Neural cell (in vitro differentiated cells): Measurements from ENCODE around the gene COL2A1. TPM values are rescaled to one million over a fixed set of nuclear protein-coding genes. Genes with fewer than 3 reads are reported as not detected.

Source experiments
- H2AFZ ChIP-seq: fragments of 200-600, 300-800 bp; sonication (generic), shearing (Covaris generic); 2 replicates; pipeline ENCODE4 v1.6.0; 2014; ENCODE audit warnings: low read depth, mild to moderate bottlenecking, antibody characterized with exemption, low read length, moderate library complexity
- H3F3A ChIP-seq: fragments of 200-600 bp; shearing (Covaris generic); 2 replicates; pipeline ENCODE4 v1.6.1; 2016; ENCODE audit warnings: mild to moderate bottlenecking, moderate library complexity, mixed read lengths, antibody characterized with exemption, low read length; ENCODE audit not compliant: insufficient read depth, poor library complexity, severe bottlenecking
- H3K27ac ChIP-seq: fragments of 200-600, 300-800 bp; sonication (generic), shearing (Covaris generic); 2 replicates; pipeline ENCODE4 v1.5.1; 2014; ENCODE audit warnings: mild to moderate bottlenecking, low read length, moderate library complexity
- H3K27me3 ChIP-seq: fragments of 300-800, 200-600 bp; sonication (generic), shearing (Covaris generic); 2 replicates; pipeline ENCODE4 v1.6.0; 2014; ENCODE audit warnings: mild to moderate bottlenecking, low read depth, low read length, moderate library complexity; ENCODE audit not compliant: insufficient read depth
- H3K36me3 ChIP-seq: fragments of 300-800, 200-600 bp; sonication (generic), shearing (Covaris generic); 2 replicates; pipeline ENCODE4 v1.5.1; 2014; ENCODE audit warnings: mild to moderate bottlenecking, antibody characterized with exemption, low read length, moderate library complexity; ENCODE audit not compliant: insufficient read depth
- H3K4me2 ChIP-seq: fragments of 300-800, 200-600 bp; sonication (generic), shearing (Covaris generic); 2 replicates; pipeline ENCODE4 v1.6.0; 2014; ENCODE audit warnings: mild to moderate bottlenecking, low read length
- H3K4me3 ChIP-seq: fragments of 300-800, 200-600 bp; sonication (generic), shearing (Covaris generic); 2 replicates; pipeline ENCODE4 v1.5.1; 2014; ENCODE audit warnings: mild to moderate bottlenecking, low read length, moderate library complexity
- H3K79me2 ChIP-seq: fragments of 200-600 bp; shearing (Covaris generic); replicated peaks from 2 replicates; pipeline ENCODE4 v1.6.0; 2014; ENCODE audit warnings: mild to moderate bottlenecking, low read length, moderate library complexity; ENCODE audit not compliant: insufficient read depth
- H3K9ac ChIP-seq: fragments of 300-800, 200-600 bp; sonication (generic), shearing (Covaris generic); 2 replicates; pipeline ENCODE4 v1.6.1; 2016; ENCODE audit warnings: mild to moderate bottlenecking, low read length, mixed read lengths
- H3K9me2 ChIP-seq: fragments of 200-600 bp; shearing (Covaris generic); 2 replicates; pipeline ENCODE4 v1.6.1; 2016; ENCODE audit warnings: mild to moderate bottlenecking, low read length, mixed read lengths; ENCODE audit not compliant: insufficient read depth
- H3K9me3 ChIP-seq: fragments of 200-600, 300-800 bp; sonication (generic), shearing (Covaris generic); 2 replicates; pipeline ENCODE4 v1.6.1; 2016; ENCODE audit warnings: mild to moderate bottlenecking, mixed run types, low read length, moderate library complexity, mixed read lengths
- H4K20me1 ChIP-seq: fragments of 200-600 bp; shearing (Covaris generic); 2 replicates; pipeline ENCODE4 v1.6.1; 2016; ENCODE audit warnings: mild to moderate bottlenecking, mixed run types; ENCODE audit not compliant: insufficient read depth
- EP300 ChIP-seq: fragments of 450-650 bp; conservative IDR thresholded peaks from 2 replicates; pipeline ENCODE4 v1.6.1; 2014; ENCODE audit warnings: antibody characterized with exemption, mild to moderate bottlenecking, moderate library complexity; ENCODE audit not compliant: poor library complexity, severe bottlenecking
- EZH2 ChIP-seq: fragments of 200-600, 300-800 bp; shearing (Covaris generic), sonication (generic); IDR thresholded peaks from 2 replicates; pipeline ENCODE4 v1.6.1; 2014; ENCODE audit warnings: antibody characterized with exemption, low read length, borderline replicate concordance, mild to moderate bottlenecking; ENCODE audit not compliant: insufficient read depth, poor library complexity, severe bottlenecking
- MXI1 ChIP-seq: fragments of 450-650 bp; conservative IDR thresholded peaks from 2 replicates; pipeline ENCODE4 v1.6.1; 2014; ENCODE audit warnings: antibody characterized with exemption, mild to moderate bottlenecking; ENCODE audit not compliant: poor library complexity, severe bottlenecking
- POLR2AphosphoS5 ChIP-seq: IDR thresholded peaks from 2 replicates; pipeline ENCODE4 v1.6.1; 2012
- RAD21 ChIP-seq: fragments of 450-650 bp; conservative IDR thresholded peaks from 2 replicates; pipeline ENCODE4 v1.6.1; 2014; ENCODE audit warnings: antibody characterized with exemption, mild to moderate bottlenecking, moderate library complexity
- SMC3 ChIP-seq: fragments of 450-650 bp; conservative IDR thresholded peaks from 2 replicates; pipeline ENCODE4 v1.6.1; 2014; ENCODE audit warnings: antibody characterized with exemption, mild to moderate bottlenecking, moderate library complexity; ENCODE audit not compliant: poor library complexity
- TAF1 ChIP-seq: IDR thresholded peaks from 2 replicates; pipeline ENCODE4 v1.6.1; 2012; ENCODE audit warnings: low read depth
- polyA plus RNA-seq: library from polyadenylated mRNA; depleted of rRNA; stranded (reverse); fragments of >200 nt; gene quantifications from 2 replicates; pipeline ENCODE4 v1.2.3, GENCODE V29; 2014
- TF ChIP-seq, protein P1 (sequence below): fragments of 450-650 bp; IDR thresholded peaks from 2 replicates; pipeline ENCODE4 v1.5.1; 2014; ENCODE audit warnings: antibody characterized with exemption, mild to moderate bottlenecking, moderate library complexity; ENCODE audit not compliant: poor library complexity, severe bottlenecking
- TF ChIP-seq, protein P2 (sequence below): IDR thresholded peaks from 2 replicates; pipeline ENCODE4 v1.6.1; 2012; ENCODE audit warnings: borderline replicate concordance

Gene COL2A1
- polyA plus RNA-seq, 1 donor from 2014 or later = 1.3 TPM

DNA sequence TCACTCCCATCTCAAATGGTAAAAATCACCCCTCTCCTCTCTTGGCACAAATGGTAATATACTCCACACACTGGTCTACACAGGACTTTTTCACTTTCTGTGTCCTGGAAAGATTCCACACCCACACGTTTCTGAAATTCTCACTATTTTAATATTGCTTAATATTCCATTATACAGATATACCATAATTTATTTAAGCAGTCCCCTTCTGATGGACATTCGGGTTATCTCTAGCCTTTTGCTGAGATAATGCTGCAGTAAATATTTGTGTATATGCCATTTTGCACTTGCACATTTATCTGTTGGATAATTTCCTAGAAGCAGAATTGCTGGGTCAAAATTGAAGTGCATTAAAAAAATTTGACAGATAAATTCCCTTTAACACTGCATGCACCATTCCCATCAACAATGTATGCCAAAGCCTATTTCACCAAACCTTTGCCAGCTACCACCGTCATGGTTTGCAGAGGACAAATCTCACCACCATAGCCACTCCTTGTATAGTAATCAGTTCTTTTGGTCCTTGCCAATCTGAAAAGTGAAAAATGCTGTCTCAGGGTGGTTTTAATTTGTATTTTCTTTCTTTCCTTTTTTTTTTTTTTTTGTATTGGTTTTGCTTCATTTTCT, 15.5 kb upstream of the COL2A1 start:
- no peak overlapping the region for H2AFZ ChIP-seq
- H3K9me2 ChIP-seq = no peaks in the 10 kb centered on the region
- no peak overlapping the region for H3K4me3 ChIP-seq
- no peaks in the 10 kb centered on the region for H3K27me3 ChIP-seq
- H3K27ac ChIP-seq = no peak overlapping the region
- H3K9me3 ChIP-seq = no peaks in the 10 kb centered on the region
- no peaks in the 10 kb centered on the region for H3K79me2 ChIP-seq
- no peak overlapping the region for H3K9ac ChIP-seq
- H3F3A ChIP-seq = no peaks in the 10 kb centered on the region
- TF ChIP-seq EZH2 = no peak
- TF ChIP-seq SMC3 = no peak
- no peak for TF ChIP-seq MXI1
- no peak for TF ChIP-seq POLR2AphosphoS5
- TF ChIP-seq, protein P1, sequence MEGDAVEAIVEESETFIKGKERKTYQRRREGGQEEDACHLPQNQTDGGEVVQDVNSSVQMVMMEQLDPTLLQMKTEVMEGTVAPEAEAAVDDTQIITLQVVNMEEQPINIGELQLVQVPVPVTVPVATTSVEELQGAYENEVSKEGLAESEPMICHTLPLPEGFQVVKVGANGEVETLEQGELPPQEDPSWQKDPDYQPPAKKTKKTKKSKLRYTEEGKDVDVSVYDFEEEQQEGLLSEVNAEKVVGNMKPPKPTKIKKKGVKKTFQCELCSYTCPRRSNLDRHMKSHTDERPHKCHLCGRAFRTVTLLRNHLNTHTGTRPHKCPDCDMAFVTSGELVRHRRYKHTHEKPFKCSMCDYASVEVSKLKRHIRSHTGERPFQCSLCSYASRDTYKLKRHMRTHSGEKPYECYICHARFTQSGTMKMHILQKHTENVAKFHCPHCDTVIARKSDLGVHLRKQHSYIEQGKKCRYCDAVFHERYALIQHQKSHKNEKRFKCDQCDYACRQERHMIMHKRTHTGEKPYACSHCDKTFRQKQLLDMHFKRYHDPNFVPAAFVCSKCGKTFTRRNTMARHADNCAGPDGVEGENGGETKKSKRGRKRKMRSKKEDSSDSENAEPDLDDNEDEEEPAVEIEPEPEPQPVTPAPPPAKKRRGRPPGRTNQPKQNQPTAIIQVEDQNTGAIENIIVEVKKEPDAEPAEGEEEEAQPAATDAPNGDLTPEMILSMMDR = no peak
- no peak for TF ChIP-seq RAD21
- TF ChIP-seq, protein P2, sequence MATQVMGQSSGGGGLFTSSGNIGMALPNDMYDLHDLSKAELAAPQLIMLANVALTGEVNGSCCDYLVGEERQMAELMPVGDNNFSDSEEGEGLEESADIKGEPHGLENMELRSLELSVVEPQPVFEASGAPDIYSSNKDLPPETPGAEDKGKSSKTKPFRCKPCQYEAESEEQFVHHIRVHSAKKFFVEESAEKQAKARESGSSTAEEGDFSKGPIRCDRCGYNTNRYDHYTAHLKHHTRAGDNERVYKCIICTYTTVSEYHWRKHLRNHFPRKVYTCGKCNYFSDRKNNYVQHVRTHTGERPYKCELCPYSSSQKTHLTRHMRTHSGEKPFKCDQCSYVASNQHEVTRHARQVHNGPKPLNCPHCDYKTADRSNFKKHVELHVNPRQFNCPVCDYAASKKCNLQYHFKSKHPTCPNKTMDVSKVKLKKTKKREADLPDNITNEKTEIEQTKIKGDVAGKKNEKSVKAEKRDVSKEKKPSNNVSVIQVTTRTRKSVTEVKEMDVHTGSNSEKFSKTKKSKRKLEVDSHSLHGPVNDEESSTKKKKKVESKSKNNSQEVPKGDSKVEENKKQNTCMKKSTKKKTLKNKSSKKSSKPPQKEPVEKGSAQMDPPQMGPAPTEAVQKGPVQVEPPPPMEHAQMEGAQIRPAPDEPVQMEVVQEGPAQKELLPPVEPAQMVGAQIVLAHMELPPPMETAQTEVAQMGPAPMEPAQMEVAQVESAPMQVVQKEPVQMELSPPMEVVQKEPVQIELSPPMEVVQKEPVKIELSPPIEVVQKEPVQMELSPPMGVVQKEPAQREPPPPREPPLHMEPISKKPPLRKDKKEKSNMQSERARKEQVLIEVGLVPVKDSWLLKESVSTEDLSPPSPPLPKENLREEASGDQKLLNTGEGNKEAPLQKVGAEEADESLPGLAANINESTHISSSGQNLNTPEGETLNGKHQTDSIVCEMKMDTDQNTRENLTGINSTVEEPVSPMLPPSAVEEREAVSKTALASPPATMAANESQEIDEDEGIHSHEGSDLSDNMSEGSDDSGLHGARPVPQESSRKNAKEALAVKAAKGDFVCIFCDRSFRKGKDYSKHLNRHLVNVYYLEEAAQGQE = no peak
- no peak for TF ChIP-seq EP300
- TF ChIP-seq TAF1 = no peak
- no peak overlapping the region for H3K4me2 ChIP-seq
- no peaks in the 10 kb centered on the region for H3K36me3 ChIP-seq
- no peaks in the 10 kb centered on the region for H4K20me1 ChIP-seq

DNA sequence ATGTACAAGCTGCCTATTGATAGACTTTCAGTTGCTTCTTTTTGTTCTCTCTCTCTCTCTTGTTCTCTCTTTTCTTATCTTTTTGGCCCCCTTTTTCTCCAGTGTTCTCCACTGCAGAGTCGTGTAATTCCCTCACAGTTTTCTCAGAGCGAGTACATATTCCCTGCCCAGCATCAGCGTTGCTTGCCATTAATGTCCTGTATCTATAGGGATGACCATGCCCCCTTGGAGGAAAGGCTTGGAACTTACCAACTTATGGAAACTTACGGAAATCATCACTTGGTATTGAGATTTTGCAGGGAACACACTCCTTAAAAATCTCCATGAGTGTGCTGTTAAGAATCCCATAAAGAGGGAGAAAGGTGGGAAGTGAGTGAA, 14.3 kb upstream of the COL2A1 start:
- H2AFZ ChIP-seq = no peak overlapping the region
- no peak overlapping the region for H3K4me3 ChIP-seq
- no peaks in the 10 kb centered on the region for H3K9me2 ChIP-seq
- no peaks in the 10 kb centered on the region for H3K27me3 ChIP-seq
- H4K20me1 ChIP-seq = no peaks in the 10 kb centered on the region
- no peak overlapping the region for H3K27ac ChIP-seq
- no peaks in the 10 kb centered on the region for H3K36me3 ChIP-seq
- H3F3A ChIP-seq = no peaks in the 10 kb centered on the region
- H3K79me2 ChIP-seq = no peaks in the 10 kb centered on the region
- H3K4me2 ChIP-seq = no peak overlapping the region
- no peak overlapping the region for H3K9ac ChIP-seq
- TF ChIP-seq TAF1 = no peak
- TF ChIP-seq, protein P1 = no peak
- TF ChIP-seq RAD21 = no peak
- no peak for TF ChIP-seq EP300
- TF ChIP-seq MXI1 = no peak
- no peak for TF ChIP-seq POLR2AphosphoS5
- TF ChIP-seq, protein P2 = no peak
- TF ChIP-seq EZH2 = no peak
- TF ChIP-seq SMC3 = no peak
- no peaks in the 10 kb centered on the region for H3K9me3 ChIP-seq
